Pancreas (tissue), 10 donors: ENCODE results near the gene SETDB1. TPM values are rescaled to one million over a fixed set of nuclear protein-coding genes. Genes with fewer than 3 reads are reported as not detected.

Experiments
- ATAC-seq, 4 donors: fragments of 200-7000 bp; cut with Tn5 transposase; one replicate each; pipeline versions ENCODE4 v1.8.0 to v1.9.1; 2020; ENCODE audit warnings: mild to moderate bottlenecking in 4 of 4, moderate library complexity in 4 of 4
- DNase-seq, 6 donors: peaks; one replicate each; pipeline ENCODE4 v3.0.0-alpha.2; 2020
- FAIRE-seq: peaks from 2 replicates; lab custom pipeline; 2012; peaks lifted over from hg19 to GRCh38; lab: Jason Lieb, UNC
- H3K27ac ChIP-seq, 4 donors: fragments of 200-600 bp; sonication (generic); 1 replicate in 3 of 4; 2 replicates in 1 of 4; pipeline versions ENCODE4 v1.5.0 to v1.8.0; 2020
- H3K27me3 ChIP-seq, 4 donors: fragments of 200-600 bp; one replicate each; pipeline ENCODE4 v1.8.0; 2021
- H3K36me3 ChIP-seq, 3 donors: fragments of 200-600 bp; sonication (generic) in 1 of 3; one replicate each; pipeline versions ENCODE4 v1.5.0 to v1.8.0; 2020 to 2021
- H3K4me1 ChIP-seq, 3 donors: fragments of 200-600 bp; one replicate each; pipeline ENCODE4 v1.8.0; 2021
- H3K4me3 ChIP-seq, 4 donors: fragments of 200-600 bp; sonication (generic) in 2 of 4; one replicate each; pipeline versions ENCODE4 v1.5.0 to v1.8.0; 2020 to 2021
- H3K9me3 ChIP-seq, 4 donors: fragments of 200-600 bp; one replicate each; pipeline ENCODE4 v1.8.0; 2021
- CTCF ChIP-seq, 4 donors: fragments of 200-600 bp; sonication (generic) in 3 of 4; IDR thresholded peaks; one replicate each; pipeline versions ENCODE4 v1.5.0 to v1.8.0; 2021; ENCODE audit warnings: antibody characterized with exemption in 4 of 4
- WGBS, 2 donors: extraction: QIAGEN DNeasy Blood & Tissue Kit; methylation state at CpG; one replicate each; pipeline ENCODE4 v1.1.7; 2013; 5-methylcytosine and 5-hydroxymethylcytosine counted together
- intact Hi-C, 3 donors: fragments of 100-400 bp; cut with DNase I; formaldehyde crosslinking; loops; one replicate each; pipeline versions ENCODE4 v1.11.1 to v1.14.2; 2022
- polyA plus RNA-seq, 2 donors: library from polyadenylated mRNA; stranded (reverse); fragments of 200-250 nt; gene quantifications; one replicate each; pipeline ENCODE4 v1.2.3, GENCODE V29; 2013
- total RNA-seq, 6 donors: library from RNA; stranded (reverse); fragmentation: NEBNext Ultra II Directional in 4 of 6; extraction: Animal tissue kit (Norgen Biotek cat#: 25700) in 4 of 6; gene quantifications; one replicate each; pipeline versions ENCODE4 v1.2.1 to v1.2.4, GENCODE V29; 2021 to 2023
- donor health status: healthy with polysubstance abuse.
- donor health status: DM: no; HTN: no; CAD: no; lungs with moderate emphysema.
- donor health status: DM: no; HTN: no; CAD: no.
- donor health status: control.
- donor health status: control.
- donor health status: Bipolar disorder and iron deficiency.
- donor health status: DM: yes; HTN: yes; CAD: no.
- donor health status: DM: no; HTN: no; CAD: no.
- donor health status: DM: no; HTN: no; CAD: no.
- donor health status: DM: yes; HTN: yes; CAD: no.

Gene SETDB1
- total and polyA plus RNA-seq, 8 donors = 15.2 to 25.5 (median 20.9) TPM

- no peak for FAIRE-seq
- no peak for TF ChIP-seq CTCF (IDR thresholded peaks at IDR 0.05)
- Histone ChIP-seq H3K27me3 (no peaks in the 10 kb centered on the region), H3K36me3 (peaks cover 0 to 45% (median 41%) of the 10 kb centered on the region in 3 donors), H3K9me3 (no peaks in the 10 kb centered on the region), H3K4me3 (no peak overlapping the region), H3K4me1 (no peaks in the 10 kb centered on the region), H3K27ac (no peak overlapping the region)
- 89 to 94% methylated on average over 3 of the region's 3 CpGs for WGBS, 2 donors
- intact Hi-C loops = no loop called here
- DNase-seq = no peak
- ATAC-seq = no peak
Measured at GRCh38 chr1:150954708-150955107, 28.5 kb downstream of the SETDB1 start.

GRCh38 chr1:150955280-150955679, 29.1 kb downstream of the SETDB1 start:
- no peak for DNase-seq
- Histone ChIP-seq H3K4me1 (no peaks in the 10 kb centered on the region), H3K27ac (no peak overlapping the region), H3K36me3 (peaks cover 0 to 44% (median 35%) of the 10 kb centered on the region in 3 donors), H3K27me3 (no peaks in the 10 kb centered on the region), H3K4me3 (no peak overlapping the region), H3K9me3 (no peaks in the 10 kb centered on the region)
- intact Hi-C loops = no loop called here
- TF ChIP-seq CTCF (IDR thresholded peaks at IDR 0.05) = no peak
- ATAC-seq = no peak
- FAIRE-seq = no peak

GRCh38 chr1:150957666-150958065, 31.5 kb downstream of the SETDB1 start:
- no peak for FAIRE-seq

GRCh38 chr1:150960646-150961045, 34.5 kb downstream of the SETDB1 start:
- Histone ChIP-seq H3K36me3 (peaks cover 0 to 46% (median 32%) of the 10 kb centered on the region in 3 donors), H3K27ac (no peak overlapping the region), H3K4me1 (no peaks in the 10 kb centered on the region), H3K27me3 (no peaks in the 10 kb centered on the region), H3K4me3 (no peak overlapping the region), H3K9me3 (no peaks in the 10 kb centered on the region)
- 95 to 99% methylated on average over 7 of the region's 7 CpGs for WGBS, 2 donors
- no peak for ATAC-seq
- DNase-seq = peak in 1 of 6 donors; percentile 15
- no peak for FAIRE-seq
- intact Hi-C loops = no loop called here
- TF ChIP-seq CTCF (IDR thresholded peaks at IDR 0.05) = no peak

More at GRCh38 chr1:150957666-150958065, 31.5 kb downstream of the SETDB1 start:
- Histone ChIP-seq H3K27ac (no peak overlapping the region), H3K9me3 (no peaks in the 10 kb centered on the region), H3K4me3 (no peak overlapping the region), H3K4me1 (no peaks in the 10 kb centered on the region), H3K36me3 (peaks cover 0 to 40% (median 23%) of the 10 kb centered on the region in 3 donors), H3K27me3 (no peaks in the 10 kb centered on the region)
- no peak for TF ChIP-seq CTCF (IDR thresholded peaks at IDR 0.05)
- WGBS, 2 donors = 96 to 97% methylated on average over 11 of the region's 11 CpGs
- no peak for ATAC-seq
- intact Hi-C loops = no loop called here
- DNase-seq = no peak

GRCh38 chr1:150961756-150962155, 35.6 kb downstream of the SETDB1 start:
- ATAC-seq = peak in 1 of 4 donors; percentile 17

More at GRCh38 chr1:150961756-150962155, 35.6 kb downstream of the SETDB1 start:
- Histone ChIP-seq H3K27ac (no peak overlapping the region), H3K4me1 (no peaks in the 10 kb centered on the region), H3K4me3 (no peak overlapping the region), H3K27me3 (no peaks in the 10 kb centered on the region), H3K9me3 (no peaks in the 10 kb centered on the region), H3K36me3 (peaks cover 0 to 57% (median 42%) of the 10 kb centered on the region in 3 donors)
- DNase-seq = no peak
- 62 to 63% methylated on average over 4 of the region's 4 CpGs for WGBS, 2 donors
- TF ChIP-seq CTCF (IDR thresholded peaks at IDR 0.05) = no peak
- intact Hi-C loops = no loop called here
- no peak for FAIRE-seq
